SK-N-MC (cell line): Measurements from ENCODE around the gene ABHD2.

Source experiments
- EZH2 ChIP-seq: fragments of 200-600 bp; sonication (generic); IDR thresholded peaks from one replicate; pipeline ENCODE4 v1.6.1; 2017; ENCODE audit warnings: antibody characterized with exemption
- POLR2AphosphoS5 ChIP-seq: IDR thresholded peaks from 2 replicates; pipeline ENCODE4 v1.6.1; 2012; ENCODE audit warnings: mild to moderate bottlenecking, low read depth, low read length, borderline replicate concordance

- TF ChIP-seq POLR2AphosphoS5 = no peak
- TF ChIP-seq EZH2 = no peak
Observed at GRCh38 chr15:89203705-89204273, 115.5 kb downstream of the ABHD2 start.
